HEK293 (cell line): ENCODE data around the gene IL1RAPL1.

Source experiments
- CTCF ChIA-PET: fragments of 350-600 bp; formaldehyde crosslinking; extraction: SDS; loops from one replicate; lab custom pipeline; 2021; ENCODE audit warnings: antibody characterized with exemption; lab: Yijun Ruan, JAX
- POLR2A ChIA-PET: fragments of 300-600 bp; formaldehyde crosslinking; extraction: SDS; loops from one replicate; lab custom pipeline; 2020; ENCODE audit warnings: antibody characterized with exemption, inconsistent platforms; lab: Yijun Ruan, JAX
- H3K27ac ChIP-seq: fragments of 200-500 bp; sonication (Bioruptor generic); 2 replicates; pipeline ENCODE4 v1.5.1; 2014; ENCODE audit warnings: low read depth, low read length, control low read depth, inconsistent platforms; ENCODE audit errors: extremely low read depth
- H3K36me3 ChIP-seq, 2 experiments: fragments of 200-500 bp in 1 of 2; sonication (Bioruptor generic) in 1 of 2; 1 replicate in 1 of 2; 2 replicates in 1 of 2; pipeline ENCODE4 v1.5.1; 2014 to 2017; ENCODE audit warnings: inconsistent platforms in 2 of 2, low read length in 2 of 2; ENCODE audit not compliant: control insufficient read depth in 2 of 2, insufficient read depth in 1 of 2
- H3K4me1 ChIP-seq: fragments of 200-500 bp; sonication (Bioruptor generic); 2 replicates; pipeline ENCODE4 v1.5.1; 2014; ENCODE audit warnings: mild to moderate bottlenecking, low read length, inconsistent platforms; ENCODE audit not compliant: control insufficient read depth, insufficient read depth
- H3K4me3 ChIP-seq: 2 replicates; pipeline ENCODE4 v1.5.1; 2011; ENCODE audit warnings: low read depth, mild to moderate bottlenecking, control low read depth, low read length, moderate library complexity
- H3K9me3 ChIP-seq: fragments of 200-500 bp; sonication (Bioruptor generic); 2 replicates; pipeline ENCODE4 v1.5.1; 2014; ENCODE audit warnings: low read depth, low read length, inconsistent platforms; ENCODE audit not compliant: control insufficient read depth, insufficient read depth
- KLF10 ChIP-seq: fragments of 450-650 bp; IDR thresholded peaks from 2 replicates; pipeline ENCODE4 v1.5.1; 2018; ENCODE audit warnings: missing biosample characterization, mild to moderate bottlenecking, missing genetic modification characterization
- REPIN1 ChIP-seq: fragments of 450-650 bp; formaldehyde crosslinking; IDR thresholded peaks from 2 replicates; pipeline ENCODE4 v1.5.1; 2017; ENCODE audit warnings: missing biosample characterization, missing genetic modification characterization, low read depth
- YY1 ChIP-seq: fragments of 450-650 bp; formaldehyde crosslinking; IDR thresholded peaks from 2 replicates; pipeline ENCODE4 v1.5.1; 2018; ENCODE audit warnings: missing biosample characterization, missing genetic modification characterization
- ZBTB8A ChIP-seq: fragments of 450-650 bp; formaldehyde crosslinking; IDR thresholded peaks from 2 replicates; pipeline ENCODE4 v1.5.1; 2016; ENCODE audit warnings: missing biosample characterization, missing genetic modification characterization
- ZNF140 ChIP-seq: fragments of 450-650 bp; formaldehyde crosslinking; IDR thresholded peaks from 2 replicates; pipeline ENCODE4 v1.5.1; 2016; ENCODE audit warnings: missing biosample characterization, missing genetic modification characterization
- ZNF155 ChIP-seq: fragments of 450-650 bp; formaldehyde crosslinking; IDR thresholded peaks from 2 replicates; pipeline ENCODE4 v1.5.1; 2016; ENCODE audit warnings: missing biosample characterization, missing genetic modification characterization
- ZNF16 ChIP-seq: fragments of 450-650 bp; formaldehyde crosslinking; IDR thresholded peaks from 2 replicates; pipeline ENCODE4 v1.5.1; 2016; ENCODE audit warnings: low read depth, missing biosample characterization, missing genetic modification characterization
- ZNF274 ChIP-seq, 2 experiments: fragments of 200-500 bp in 1 of 2; fragments of 450-650 bp in 1 of 2; sonication (Bioruptor generic) in 1 of 2; formaldehyde crosslinking in 1 of 2; IDR thresholded peaks; 2 replicates each; pipeline versions ENCODE4 v1.5.1 to v1.6.1; 2014 to 2016; ENCODE audit warnings: borderline replicate concordance in 1 of 2, inconsistent platforms in 1 of 2, low read length in 1 of 2, missing biosample characterization in 1 of 2, missing genetic modification characterization in 1 of 2
- ZNF341 ChIP-seq: fragments of 450-650 bp; formaldehyde crosslinking; IDR thresholded peaks from 2 replicates; pipeline ENCODE4; 2016; ENCODE audit warnings: low read depth, missing biosample characterization, missing genetic modification characterization
- ZNF391 ChIP-seq: fragments of 450-650 bp; formaldehyde crosslinking; IDR thresholded peaks from 2 replicates; pipeline ENCODE4 v1.5.1; 2016; ENCODE audit warnings: low read depth, missing biosample characterization, missing genetic modification characterization, borderline replicate concordance
- ZNF777 ChIP-seq: fragments of 450-650 bp; formaldehyde crosslinking; IDR thresholded peaks from 2 replicates; pipeline ENCODE4 v1.5.1; 2017; ENCODE audit warnings: missing biosample characterization, missing genetic modification characterization, borderline replicate concordance
- ZSCAN30 ChIP-seq: fragments of 450-650 bp; IDR thresholded peaks from 2 replicates; pipeline ENCODE4 v1.5.1; 2018; ENCODE audit warnings: missing biosample characterization, mild to moderate bottlenecking, missing genetic modification characterization, moderate library complexity
- TF ChIP-seq, protein P1 (sequence below): fragments of 450-650 bp; formaldehyde crosslinking; IDR thresholded peaks from 2 replicates; pipeline ENCODE4 v1.5.1; 2016; ENCODE audit warnings: missing biosample characterization, missing genetic modification characterization
- TF ChIP-seq, protein P2 (sequence below): fragments of 450-650 bp; formaldehyde crosslinking; IDR thresholded peaks from 2 replicates; pipeline ENCODE4 v1.5.1; 2016; ENCODE audit warnings: missing biosample characterization, missing genetic modification characterization
- TF ChIP-seq, protein P3 (sequence below): fragments of 450-650 bp; formaldehyde crosslinking; IDR thresholded peaks from 2 replicates; pipeline ENCODE4 v1.5.1; 2016; ENCODE audit warnings: missing biosample characterization, missing genetic modification characterization
- TF ChIP-seq, protein P4 (sequence below): fragments of 450-650 bp; formaldehyde crosslinking; IDR thresholded peaks from 2 replicates; pipeline ENCODE4 v1.5.1; 2016; ENCODE audit warnings: missing biosample characterization, missing genetic modification characterization
- TF ChIP-seq, protein P5 (sequence below): fragments of 450-650 bp; formaldehyde crosslinking; IDR thresholded peaks from 2 replicates; pipeline ENCODE4 v1.5.1; 2016; ENCODE audit warnings: missing biosample characterization, missing genetic modification characterization, borderline replicate concordance
- TF ChIP-seq, protein P6 (sequence below): fragments of 450-650 bp; formaldehyde crosslinking; IDR thresholded peaks from 2 replicates; pipeline ENCODE4 v1.5.1; 2016; ENCODE audit warnings: missing biosample characterization, missing genetic modification characterization

The IL1RAPL1 gene

DNA sequence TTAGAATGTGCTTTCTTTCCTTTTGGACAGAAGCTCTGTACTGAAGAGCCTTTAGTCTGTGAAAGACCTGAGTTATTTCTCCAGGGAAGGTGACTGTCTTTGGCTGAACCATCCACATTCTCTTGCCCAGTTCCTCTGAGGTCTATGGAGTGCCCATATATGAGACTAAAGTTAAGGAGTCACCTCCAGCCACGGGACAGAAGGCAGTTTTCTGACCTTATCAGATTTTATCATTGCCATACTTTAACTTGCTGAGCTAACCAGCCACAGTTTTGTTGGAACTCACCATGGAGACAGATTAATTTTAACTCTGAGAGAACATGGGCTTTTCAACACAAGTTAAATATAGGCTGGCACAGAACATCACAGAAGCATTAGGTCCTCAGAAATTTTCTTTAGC is 26.3 kb downstream of the IL1RAPL1 start (continued):
- TF ChIP-seq, protein P1, sequence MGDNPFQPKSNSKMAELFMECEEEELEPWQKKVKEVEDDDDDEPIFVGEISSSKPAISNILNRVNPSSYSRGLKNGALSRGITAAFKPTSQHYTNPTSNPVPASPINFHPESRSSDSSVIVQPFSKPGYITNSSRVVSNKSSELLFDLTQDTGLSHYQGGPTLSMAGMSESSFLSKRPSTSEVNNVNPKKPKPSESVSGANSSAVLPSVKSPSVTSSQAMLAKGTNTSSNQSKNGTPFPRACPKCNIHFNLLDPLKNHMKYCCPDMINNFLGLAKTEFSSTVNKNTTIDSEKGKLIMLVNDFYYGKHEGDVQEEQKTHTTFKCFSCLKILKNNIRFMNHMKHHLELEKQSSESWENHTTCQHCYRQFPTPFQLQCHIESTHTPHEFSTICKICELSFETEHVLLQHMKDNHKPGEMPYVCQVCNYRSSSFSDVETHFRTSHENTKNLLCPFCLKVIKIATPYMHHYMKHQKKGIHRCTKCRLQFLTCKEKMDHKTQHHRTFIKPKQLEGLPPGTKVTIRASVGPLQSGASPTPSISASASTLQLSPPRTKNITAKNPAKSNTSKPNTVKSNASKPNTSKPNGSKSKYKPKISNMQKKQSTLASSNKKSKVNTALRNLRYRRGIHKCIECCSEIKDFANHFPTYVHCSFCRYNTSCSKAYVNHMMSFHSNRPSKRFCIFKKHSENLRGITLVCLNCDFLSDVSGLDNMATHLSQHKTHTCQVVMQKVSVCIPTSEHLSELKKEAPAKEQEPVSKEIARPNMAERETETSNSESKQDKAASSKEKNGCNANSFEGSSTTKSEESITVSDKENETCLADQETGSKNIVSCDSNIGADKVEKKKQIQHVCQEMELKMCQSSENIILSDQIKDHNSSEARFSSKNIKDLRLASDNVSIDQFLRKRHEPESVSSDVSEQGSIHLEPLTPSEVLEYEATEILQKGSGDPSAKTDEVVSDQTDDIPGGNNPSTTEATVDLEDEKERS = no peak
- TF ChIP-seq ZNF391 (no peak), ZSCAN30 (tag by site-specific recombination) (no peak), YY1 (tag by site-specific recombination) (no peak)
- TF ChIP-seq, protein P2, sequence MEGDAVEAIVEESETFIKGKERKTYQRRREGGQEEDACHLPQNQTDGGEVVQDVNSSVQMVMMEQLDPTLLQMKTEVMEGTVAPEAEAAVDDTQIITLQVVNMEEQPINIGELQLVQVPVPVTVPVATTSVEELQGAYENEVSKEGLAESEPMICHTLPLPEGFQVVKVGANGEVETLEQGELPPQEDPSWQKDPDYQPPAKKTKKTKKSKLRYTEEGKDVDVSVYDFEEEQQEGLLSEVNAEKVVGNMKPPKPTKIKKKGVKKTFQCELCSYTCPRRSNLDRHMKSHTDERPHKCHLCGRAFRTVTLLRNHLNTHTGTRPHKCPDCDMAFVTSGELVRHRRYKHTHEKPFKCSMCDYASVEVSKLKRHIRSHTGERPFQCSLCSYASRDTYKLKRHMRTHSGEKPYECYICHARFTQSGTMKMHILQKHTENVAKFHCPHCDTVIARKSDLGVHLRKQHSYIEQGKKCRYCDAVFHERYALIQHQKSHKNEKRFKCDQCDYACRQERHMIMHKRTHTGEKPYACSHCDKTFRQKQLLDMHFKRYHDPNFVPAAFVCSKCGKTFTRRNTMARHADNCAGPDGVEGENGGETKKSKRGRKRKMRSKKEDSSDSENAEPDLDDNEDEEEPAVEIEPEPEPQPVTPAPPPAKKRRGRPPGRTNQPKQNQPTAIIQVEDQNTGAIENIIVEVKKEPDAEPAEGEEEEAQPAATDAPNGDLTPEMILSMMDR (tag by site-specific recombination) = no peak

DNA sequence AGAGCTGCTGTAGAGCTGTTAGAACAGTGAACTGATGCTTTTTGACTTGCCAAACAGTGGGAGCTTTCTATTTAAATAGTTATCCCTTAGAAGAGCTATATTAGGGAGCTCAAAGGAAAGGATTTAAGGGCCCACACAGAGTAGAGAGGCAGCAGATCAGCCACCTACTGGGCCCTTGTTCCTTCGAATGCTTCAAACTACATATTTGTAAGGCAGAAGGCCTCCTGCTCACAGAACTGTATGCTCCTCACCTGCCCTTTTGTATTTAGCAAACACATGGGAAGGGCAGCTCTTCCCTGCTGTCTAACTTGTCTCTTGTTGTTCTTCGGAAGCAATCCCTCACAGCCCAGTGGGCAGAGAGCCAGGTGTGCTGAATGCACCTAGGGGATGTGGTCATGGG is 38.0 kb downstream of the IL1RAPL1 start:
- Histone ChIP-seq H3K9me3 (no peaks in the 10 kb centered on the region), H3K4me3 (no peak overlapping the region), H3K36me3 (no peaks in the 10 kb centered on the region), H3K4me1 (no peaks in the 10 kb centered on the region), H3K27ac (no peak overlapping the region)
- ChIA-PET POLR2A (no interaction called here), CTCF (no interaction called here)
- no peak for TF ChIP-seq ZNF16 (tag by site-specific recombination)
- TF ChIP-seq ZNF274 (IDR thresholded peaks at IDR 0.05; ENCODE audit: low read length) = no peak
- TF ChIP-seq ZNF274 (tag by site-specific recombination; IDR thresholded peaks at IDR 0.05; ENCODE audit: borderline replicate concordance) = no peak
- no peak for TF ChIP-seq ZNF777 (tag by site-specific recombination)
- TF ChIP-seq ZNF140 (tag by site-specific recombination) = no peak
- TF ChIP-seq REPIN1 = no peak
- TF ChIP-seq, protein P3, sequence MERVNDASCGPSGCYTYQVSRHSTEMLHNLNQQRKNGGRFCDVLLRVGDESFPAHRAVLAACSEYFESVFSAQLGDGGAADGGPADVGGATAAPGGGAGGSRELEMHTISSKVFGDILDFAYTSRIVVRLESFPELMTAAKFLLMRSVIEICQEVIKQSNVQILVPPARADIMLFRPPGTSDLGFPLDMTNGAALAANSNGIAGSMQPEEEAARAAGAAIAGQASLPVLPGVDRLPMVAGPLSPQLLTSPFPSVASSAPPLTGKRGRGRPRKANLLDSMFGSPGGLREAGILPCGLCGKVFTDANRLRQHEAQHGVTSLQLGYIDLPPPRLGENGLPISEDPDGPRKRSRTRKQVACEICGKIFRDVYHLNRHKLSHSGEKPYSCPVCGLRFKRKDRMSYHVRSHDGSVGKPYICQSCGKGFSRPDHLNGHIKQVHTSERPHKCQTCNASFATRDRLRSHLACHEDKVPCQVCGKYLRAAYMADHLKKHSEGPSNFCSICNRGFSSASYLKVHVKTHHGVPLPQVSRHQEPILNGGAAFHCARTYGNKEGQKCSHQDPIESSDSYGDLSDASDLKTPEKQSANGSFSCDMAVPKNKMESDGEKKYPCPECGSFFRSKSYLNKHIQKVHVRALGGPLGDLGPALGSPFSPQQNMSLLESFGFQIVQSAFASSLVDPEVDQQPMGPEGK = no peak
- TF ChIP-seq, protein P4, sequence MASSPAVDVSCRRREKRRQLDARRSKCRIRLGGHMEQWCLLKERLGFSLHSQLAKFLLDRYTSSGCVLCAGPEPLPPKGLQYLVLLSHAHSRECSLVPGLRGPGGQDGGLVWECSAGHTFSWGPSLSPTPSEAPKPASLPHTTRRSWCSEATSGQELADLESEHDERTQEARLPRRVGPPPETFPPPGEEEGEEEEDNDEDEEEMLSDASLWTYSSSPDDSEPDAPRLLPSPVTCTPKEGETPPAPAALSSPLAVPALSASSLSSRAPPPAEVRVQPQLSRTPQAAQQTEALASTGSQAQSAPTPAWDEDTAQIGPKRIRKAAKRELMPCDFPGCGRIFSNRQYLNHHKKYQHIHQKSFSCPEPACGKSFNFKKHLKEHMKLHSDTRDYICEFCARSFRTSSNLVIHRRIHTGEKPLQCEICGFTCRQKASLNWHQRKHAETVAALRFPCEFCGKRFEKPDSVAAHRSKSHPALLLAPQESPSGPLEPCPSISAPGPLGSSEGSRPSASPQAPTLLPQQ (tag by site-specific recombination) = no peak
- no peak for TF ChIP-seq ZNF341

DNA sequence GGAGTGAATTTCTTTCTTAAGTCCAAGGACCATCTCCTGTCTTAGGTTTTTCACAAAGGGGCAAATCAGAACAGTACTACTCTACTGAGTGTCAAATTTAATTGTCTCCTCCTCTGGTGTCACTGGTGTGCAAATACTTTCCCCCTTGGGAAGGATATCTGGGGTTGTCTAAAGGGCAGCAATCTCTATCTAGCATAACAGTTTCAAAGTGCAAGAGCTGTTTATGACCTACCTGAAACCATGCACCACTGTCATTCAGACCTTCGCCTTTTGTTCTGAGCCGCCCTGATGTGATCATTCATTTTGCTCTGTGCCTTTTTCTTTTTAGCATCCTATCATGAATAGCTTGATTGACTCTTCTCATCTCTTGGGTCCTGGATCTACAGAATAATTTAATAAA is 39.3 kb downstream of the IL1RAPL1 start:
- Histone ChIP-seq H3K4me3 (no peak overlapping the region), H3K27ac (no peak overlapping the region), H3K9me3 (no peaks in the 10 kb centered on the region), H3K4me1 (no peaks in the 10 kb centered on the region), H3K36me3 (no peaks in the 10 kb centered on the region)
- POLR2A ChIA-PET = no interaction called here
- CTCF ChIA-PET = no interaction called here
- TF ChIP-seq ZNF155 (tag by site-specific recombination) = no peak
- TF ChIP-seq, protein P5, sequence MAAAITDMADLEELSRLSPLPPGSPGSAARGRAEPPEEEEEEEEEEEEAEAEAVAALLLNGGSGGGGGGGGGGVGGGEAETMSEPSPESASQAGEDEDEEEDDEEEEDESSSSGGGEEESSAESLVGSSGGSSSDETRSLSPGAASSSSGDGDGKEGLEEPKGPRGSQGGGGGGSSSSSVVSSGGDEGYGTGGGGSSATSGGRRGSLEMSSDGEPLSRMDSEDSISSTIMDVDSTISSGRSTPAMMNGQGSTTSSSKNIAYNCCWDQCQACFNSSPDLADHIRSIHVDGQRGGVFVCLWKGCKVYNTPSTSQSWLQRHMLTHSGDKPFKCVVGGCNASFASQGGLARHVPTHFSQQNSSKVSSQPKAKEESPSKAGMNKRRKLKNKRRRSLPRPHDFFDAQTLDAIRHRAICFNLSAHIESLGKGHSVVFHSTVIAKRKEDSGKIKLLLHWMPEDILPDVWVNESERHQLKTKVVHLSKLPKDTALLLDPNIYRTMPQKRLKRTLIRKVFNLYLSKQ (tag by site-specific recombination) = no peak
- TF ChIP-seq, protein P6, sequence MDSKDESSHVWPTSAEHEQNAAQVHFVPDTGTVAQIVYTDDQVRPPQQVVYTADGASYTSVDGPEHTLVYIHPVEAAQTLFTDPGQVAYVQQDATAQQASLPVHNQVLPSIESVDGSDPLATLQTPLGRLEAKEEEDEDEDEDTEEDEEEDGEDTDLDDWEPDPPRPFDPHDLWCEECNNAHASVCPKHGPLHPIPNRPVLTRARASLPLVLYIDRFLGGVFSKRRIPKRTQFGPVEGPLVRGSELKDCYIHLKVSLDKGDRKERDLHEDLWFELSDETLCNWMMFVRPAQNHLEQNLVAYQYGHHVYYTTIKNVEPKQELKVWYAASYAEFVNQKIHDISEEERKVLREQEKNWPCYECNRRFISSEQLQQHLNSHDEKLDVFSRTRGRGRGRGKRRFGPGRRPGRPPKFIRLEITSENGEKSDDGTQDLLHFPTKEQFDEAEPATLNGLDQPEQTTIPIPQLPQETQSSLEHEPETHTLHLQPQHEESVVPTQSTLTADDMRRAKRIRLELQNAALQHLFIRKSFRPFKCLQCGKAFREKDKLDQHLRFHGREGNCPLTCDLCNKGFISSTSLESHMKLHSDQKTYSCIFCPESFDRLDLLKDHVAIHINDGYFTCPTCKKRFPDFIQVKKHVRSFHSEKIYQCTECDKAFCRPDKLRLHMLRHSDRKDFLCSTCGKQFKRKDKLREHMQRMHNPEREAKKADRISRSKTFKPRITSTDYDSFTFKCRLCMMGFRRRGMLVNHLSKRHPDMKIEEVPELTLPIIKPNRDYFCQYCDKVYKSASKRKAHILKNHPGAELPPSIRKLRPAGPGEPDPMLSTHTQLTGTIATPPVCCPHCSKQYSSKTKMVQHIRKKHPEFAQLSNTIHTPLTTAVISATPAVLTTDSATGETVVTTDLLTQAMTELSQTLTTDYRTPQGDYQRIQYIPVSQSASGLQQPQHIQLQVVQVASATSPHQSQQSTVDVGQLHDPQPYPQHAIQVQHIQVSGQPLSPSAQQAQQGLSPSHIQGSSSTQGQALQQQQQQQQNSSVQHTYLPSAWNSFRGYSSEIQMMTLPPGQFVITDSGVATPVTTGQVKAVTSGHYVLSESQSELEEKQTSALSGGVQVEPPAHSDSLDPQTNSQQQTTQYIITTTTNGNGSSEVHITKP (tag by site-specific recombination) = no peak
- no peak for TF ChIP-seq KLF10 (tag by site-specific recombination)
- no peak for TF ChIP-seq ZBTB8A (tag by site-specific recombination)
